ENCODE data around the gene ERI3. TPM values are rescaled to one million over a fixed set of nuclear protein-coding genes. Genes with fewer than 3 reads are reported as not detected.

The ERI3 gene
- total and polyA plus RNA-seq, 2 of the 13 experiments (the other 11 are each of a cell fraction or from before 2014, with no cell fraction given): 35.6 to 35.9 TPM

DNA sequence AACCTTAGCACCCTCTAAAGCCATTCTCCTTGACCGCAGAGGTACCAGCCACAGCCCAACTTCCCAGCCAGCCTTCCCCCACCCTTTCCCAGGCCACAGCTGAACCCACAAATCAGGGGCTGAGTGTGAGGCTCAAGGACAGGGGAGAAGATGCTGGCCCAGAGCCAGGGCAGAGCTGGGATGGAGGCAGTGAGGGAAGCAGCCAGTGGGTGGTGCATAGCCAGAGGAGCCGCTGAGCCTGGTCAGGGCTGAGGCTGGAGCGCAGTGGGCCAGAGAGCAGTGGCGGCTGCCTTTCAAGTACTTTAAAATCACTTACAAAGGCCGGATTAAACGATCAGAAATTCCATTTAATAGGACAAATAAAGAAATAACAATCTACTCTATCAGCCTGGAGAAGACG lies 105.5 kb downstream of the ERI3 start:
- ChIA-PET POLR2A (interaction anchor here (3.5 kb wide), 1 partner anchor 34 kb away, joined by 11 read pairs; no protein-coding TSS in a partner anchor), CTCF (ENCODE audit: low intra/inter-chr PET ratio, low total read pairs) (no interaction called here)
- H3K27ac ChIP-seq (ENCODE audit: extremely low read length, insufficient read depth, low read length): no peak overlapping the region
- BruUV-seq (replicated peaks): no TSS peak
- peaks cover 1 to 24% of the 10 kb centered on the region in 2 experiments; a peak in 3 of 5 replicates for H3K36me3 ChIP-seq (replicated peaks in 1 of 2; ENCODE audit: control insufficient read depth in 1 of 2, insufficient read depth in 2 of 2, low read length in 2 of 2)
- H3K27me3 ChIP-seq (ENCODE audit: control insufficient read depth in 1 of 2, insufficient read depth in 2 of 2, low read length in 2 of 2): no peaks in the 10 kb centered on the region
- peaks cover 22% of the 10 kb centered on the region for H3K4me1 ChIP-seq (ENCODE audit: insufficient read depth, low read length)
- DNase-seq (ENCODE audit: low spot score) (no peak), ATAC-seq (peak; percentile 45; the same call in 1 of the 3 replicates), FAIRE-seq (no peak)
- no peak overlapping the region for H3K4me2 ChIP-seq (ENCODE audit: low read depth, low read length)
- intact Hi-C loops (cut with micrococcal nuclease; ENCODE audit: unreplicated experiment): no loop called here
- WGBS (ENCODE audit: low lambda C conversion rate): 93% methylated on average over 7 of the region's 7 CpGs
- H2AFZ ChIP-seq (ENCODE audit: low read length): no peak overlapping the region
- no peak overlapping the region for H3K9ac ChIP-seq (ENCODE audit: insufficient read depth, low read depth, low read length)
- TF ChIP-seq RCOR2 (CRISPR knock-in tag; IDR thresholded peaks at IDR 0.05) (no peak), ZBTB33 (CRISPR knock-in tag; IDR thresholded peaks at IDR 0.05) (peak; percentile 41; the same call in 1 of the 2 replicates), STAG1 (CRISPR knock-in tag; IDR thresholded peaks at IDR 0.05) (peak; percentile 7; the same call in 1 of the 2 replicates), WIZ (CRISPR knock-in tag; IDR thresholded peaks at IDR 0.05) (no peak), BCL6 (CRISPR knock-in tag; IDR thresholded peaks at IDR 0.05) (no peak), GPBP1L1 (CRISPR knock-in tag; IDR thresholded peaks at IDR 0.05) (no peak), PBX3 (CRISPR knock-in tag; IDR thresholded peaks at IDR 0.05; ENCODE audit: borderline replicate concordance) (no peak), ZNF337 (CRISPR knock-in tag; IDR thresholded peaks at IDR 0.05; ENCODE audit: borderline replicate concordance, low read depth) (no peak)
- TF ChIP-seq, protein P1, sequence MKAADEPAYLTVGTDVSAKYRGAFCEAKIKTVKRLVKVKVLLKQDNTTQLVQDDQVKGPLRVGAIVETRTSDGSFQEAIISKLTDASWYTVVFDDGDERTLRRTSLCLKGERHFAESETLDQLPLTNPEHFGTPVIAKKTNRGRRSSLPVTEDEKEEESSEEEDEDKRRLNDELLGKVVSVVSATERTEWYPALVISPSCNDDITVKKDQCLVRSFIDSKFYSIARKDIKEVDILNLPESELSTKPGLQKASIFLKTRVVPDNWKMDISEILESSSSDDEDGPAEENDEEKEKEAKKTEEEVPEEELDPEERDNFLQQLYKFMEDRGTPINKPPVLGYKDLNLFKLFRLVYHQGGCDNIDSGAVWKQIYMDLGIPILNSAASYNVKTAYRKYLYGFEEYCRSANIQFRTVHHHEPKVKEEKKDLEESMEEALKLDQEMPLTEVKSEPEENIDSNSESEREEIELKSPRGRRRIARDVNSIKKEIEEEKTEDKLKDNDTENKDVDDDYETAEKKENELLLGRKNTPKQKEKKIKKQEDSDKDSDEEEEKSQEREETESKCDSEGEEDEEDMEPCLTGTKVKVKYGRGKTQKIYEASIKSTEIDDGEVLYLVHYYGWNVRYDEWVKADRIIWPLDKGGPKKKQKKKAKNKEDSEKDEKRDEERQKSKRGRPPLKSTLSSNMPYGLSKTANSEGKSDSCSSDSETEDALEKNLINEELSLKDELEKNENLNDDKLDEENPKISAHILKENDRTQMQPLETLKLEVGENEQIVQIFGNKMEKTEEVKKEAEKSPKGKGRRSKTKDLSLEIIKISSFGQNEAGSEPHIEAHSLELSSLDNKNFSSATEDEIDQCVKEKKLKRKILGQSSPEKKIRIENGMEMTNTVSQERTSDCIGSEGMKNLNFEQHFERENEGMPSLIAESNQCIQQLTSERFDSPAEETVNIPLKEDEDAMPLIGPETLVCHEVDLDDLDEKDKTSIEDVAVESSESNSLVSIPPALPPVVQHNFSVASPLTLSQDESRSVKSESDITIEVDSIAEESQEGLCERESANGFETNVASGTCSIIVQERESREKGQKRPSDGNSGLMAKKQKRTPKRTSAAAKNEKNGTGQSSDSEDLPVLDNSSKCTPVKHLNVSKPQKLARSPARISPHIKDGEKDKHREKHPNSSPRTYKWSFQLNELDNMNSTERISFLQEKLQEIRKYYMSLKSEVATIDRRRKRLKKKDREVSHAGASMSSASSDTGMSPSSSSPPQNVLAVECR (CRISPR knock-in tag; IDR thresholded peaks at IDR 0.05; ENCODE audit: borderline replicate concordance): no peak
- H3K4me3 ChIP-seq (replicated peaks in 1 of 3; ENCODE audit: insufficient read depth in 1 of 3, low read depth in 2 of 3, low read length in 3 of 3): no peak overlapping the region
- in situ Hi-C loops (cut with HindIII; ENCODE audit: extremely low pct_ligation_motif_present, low pct_unique_long_range_greater_than_20kb): no loop called here
- H3K9me3 ChIP-seq (ENCODE audit: low read length): no peaks in the 10 kb centered on the region
- no peaks in the 10 kb centered on the region for H4K20me1 ChIP-seq (ENCODE audit: insufficient read depth, low read length)
- no peaks in the 10 kb centered on the region for H3K79me2 ChIP-seq (ENCODE audit: insufficient read depth, low read length)
